AG04450 (cell line): ENCODE results near the gene CD163. TPM values are rescaled to one million over a fixed set of nuclear protein-coding genes. Genes with fewer than 3 reads are reported as not detected.

Source experiments
- CTCF ChIA-PET: fragments of 300-600, 350-600 bp; formaldehyde crosslinking; extraction: SDS; loops from one replicate; lab custom pipeline; 2022; ENCODE audit warnings: antibody characterized with exemption, inconsistent platforms; lab: Charles Lee
- POLR2A ChIA-PET: fragments of 350-600 bp; formaldehyde crosslinking; extraction: SDS; loops from one replicate; lab custom pipeline; 2021; ENCODE audit warnings: antibody characterized with exemption, inconsistent platforms; lab: Yijun Ruan, JAX
- DNase-seq: peaks from one replicate; pipeline ENCODE4 v3.0.0-alpha.2; 2011; ENCODE audit warnings: low read depth, low spot score
- H3K27ac ChIP-seq: one replicate; pipeline ENCODE4 v1.5.1; 2012; ENCODE audit warnings: low read depth, low read length, control low read depth
- H3K27me3 ChIP-seq: one replicate; pipeline ENCODE4 v1.6.0; 2012; ENCODE audit warnings: low read length; ENCODE audit not compliant: control insufficient read depth, insufficient read depth
- H3K4me3 ChIP-seq: 2 replicates; pipeline ENCODE4 v1.5.1; 2011; ENCODE audit warnings: mild to moderate bottlenecking, low read depth, low read length, control low read depth
- H3K9me3 ChIP-seq: 2 replicates; pipeline ENCODE4 v1.5.1; 2012; ENCODE audit warnings: low read length; ENCODE audit not compliant: control insufficient read depth, insufficient read depth
- polyA plus RNA-seq: library from polyadenylated mRNA; depleted of rRNA; stranded (reverse); fragments of >200 nt; gene quantifications from 2 replicates; pipeline ENCODE4 v1.2.3, GENCODE V29; 2011
- TF ChIP-seq, protein P1 (sequence below): IDR thresholded peaks from 2 replicates; pipeline ENCODE4 v1.5.1; 2011; ENCODE audit warnings: low read depth, low read length, control low read depth, inconsistent platforms

Gene CD163
- polyA plus RNA-seq, 1 experiment = not detected

DNA sequence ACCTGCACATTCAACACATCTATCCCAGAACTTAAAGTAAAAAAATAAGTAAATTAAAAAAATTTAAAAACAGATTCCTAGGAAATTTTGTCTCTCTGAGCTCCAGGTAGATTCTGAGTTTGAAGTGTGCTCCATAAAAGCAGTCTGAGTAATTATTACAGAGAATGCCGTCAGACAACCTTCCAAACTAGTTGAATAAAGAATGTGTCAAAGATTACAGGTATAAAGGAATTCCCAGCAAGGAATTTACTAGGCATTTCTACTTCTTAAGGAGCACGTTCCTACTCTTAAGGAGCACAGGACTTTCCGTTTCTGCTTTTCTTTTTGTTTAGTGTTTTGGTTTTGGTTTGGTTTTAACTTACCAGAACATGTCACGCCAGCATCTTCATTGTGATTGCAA is 7.1 kb downstream of the CD163 start:
- DNase-seq = no peak
- no peak overlapping the region for H3K4me3 ChIP-seq
- ChIA-PET POLR2A (no interaction called here), CTCF (no interaction called here)
- H3K9me3 ChIP-seq = no peaks in the 10 kb centered on the region
- TF ChIP-seq, protein P1, sequence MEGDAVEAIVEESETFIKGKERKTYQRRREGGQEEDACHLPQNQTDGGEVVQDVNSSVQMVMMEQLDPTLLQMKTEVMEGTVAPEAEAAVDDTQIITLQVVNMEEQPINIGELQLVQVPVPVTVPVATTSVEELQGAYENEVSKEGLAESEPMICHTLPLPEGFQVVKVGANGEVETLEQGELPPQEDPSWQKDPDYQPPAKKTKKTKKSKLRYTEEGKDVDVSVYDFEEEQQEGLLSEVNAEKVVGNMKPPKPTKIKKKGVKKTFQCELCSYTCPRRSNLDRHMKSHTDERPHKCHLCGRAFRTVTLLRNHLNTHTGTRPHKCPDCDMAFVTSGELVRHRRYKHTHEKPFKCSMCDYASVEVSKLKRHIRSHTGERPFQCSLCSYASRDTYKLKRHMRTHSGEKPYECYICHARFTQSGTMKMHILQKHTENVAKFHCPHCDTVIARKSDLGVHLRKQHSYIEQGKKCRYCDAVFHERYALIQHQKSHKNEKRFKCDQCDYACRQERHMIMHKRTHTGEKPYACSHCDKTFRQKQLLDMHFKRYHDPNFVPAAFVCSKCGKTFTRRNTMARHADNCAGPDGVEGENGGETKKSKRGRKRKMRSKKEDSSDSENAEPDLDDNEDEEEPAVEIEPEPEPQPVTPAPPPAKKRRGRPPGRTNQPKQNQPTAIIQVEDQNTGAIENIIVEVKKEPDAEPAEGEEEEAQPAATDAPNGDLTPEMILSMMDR = no peak
- H3K27me3 ChIP-seq = no peaks in the 10 kb centered on the region
- no peak overlapping the region for H3K27ac ChIP-seq

- TF ChIP-seq, protein P1 = no peak
- CTCF ChIA-PET = interaction anchor here (1.0 kb wide), 1 partner anchor 306 kb away, joined by 3 read pairs; no protein-coding TSS in a partner anchor
- POLR2A ChIA-PET = no interaction called here
- H3K9me3 ChIP-seq = no peaks in the 10 kb centered on the region
- no peaks in the 10 kb centered on the region for H3K27me3 ChIP-seq
- H3K27ac ChIP-seq = no peak overlapping the region
- no peak overlapping the region for H3K4me3 ChIP-seq
- DNase-seq = no peak
These were observed 8.4 kb downstream of the CD163 start for GRCh38 chr12:7495136-7495535.

DNA sequence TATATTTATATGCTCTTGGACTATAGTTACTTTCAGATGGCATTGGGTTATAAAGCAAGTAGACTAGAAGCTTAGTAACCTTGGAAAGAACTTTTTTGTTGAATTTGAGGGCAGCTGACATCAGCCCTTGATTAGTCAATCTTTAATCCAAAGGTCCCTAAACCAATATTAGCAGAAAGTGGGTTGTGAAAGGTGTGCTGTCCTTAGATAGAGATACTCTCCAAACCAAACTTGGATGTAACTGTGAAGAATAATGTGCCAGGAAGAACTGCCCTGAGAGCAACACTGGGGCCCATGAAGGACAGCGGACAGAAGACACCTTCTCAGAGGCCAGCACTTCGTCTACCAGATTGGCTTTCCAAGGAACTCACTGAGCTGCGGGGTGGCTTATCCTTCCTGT is 10.6 kb downstream of the CD163 start:
- TF ChIP-seq, protein P1 = no peak
- H3K27me3 ChIP-seq = no peaks in the 10 kb centered on the region
- H3K4me3 ChIP-seq = no peak overlapping the region
- CTCF ChIA-PET = no interaction called here
- H3K27ac ChIP-seq = no peak overlapping the region
- POLR2A ChIA-PET = no interaction called here
- no peak for DNase-seq
- no peaks in the 10 kb centered on the region for H3K9me3 ChIP-seq

GRCh38 chr12:7486512-7486911 is 17.1 kb downstream of the CD163 start:
- Histone ChIP-seq H3K27ac (no peak overlapping the region), H3K27me3 (no peaks in the 10 kb centered on the region), H3K9me3 (no peaks in the 10 kb centered on the region), H3K4me3 (no peak overlapping the region)
- no peak for DNase-seq
- POLR2A ChIA-PET = no interaction called here
- TF ChIP-seq, protein P1 = no peak
- CTCF ChIA-PET = no interaction called here

DNA sequence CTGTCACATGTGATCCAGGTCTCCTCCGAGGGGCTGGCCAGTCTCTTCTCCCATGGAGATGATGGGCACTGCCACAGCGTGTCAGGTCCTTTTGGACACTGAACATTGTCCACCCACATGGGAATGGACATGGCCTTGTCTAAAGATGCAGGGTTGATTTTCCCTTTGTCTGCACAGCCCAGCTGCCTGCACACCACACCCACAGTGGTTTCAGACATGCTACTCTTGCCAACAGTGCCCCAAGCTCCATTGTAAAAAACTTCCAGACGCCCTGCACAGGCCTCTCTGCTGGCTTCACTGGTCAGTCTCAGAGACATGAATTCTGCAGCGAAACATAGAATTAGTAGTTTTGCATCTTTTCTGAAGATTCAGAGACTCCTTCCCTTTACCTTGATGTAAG is 18.5 kb downstream of the CD163 start:
- Histone ChIP-seq H3K9me3 (no peaks in the 10 kb centered on the region), H3K27ac (no peak overlapping the region), H3K27me3 (no peaks in the 10 kb centered on the region), H3K4me3 (no peak overlapping the region)
- CTCF ChIA-PET = interaction anchor here (0.6 kb wide), 1 partner anchor 24 kb away, joined by 3 read pairs; no protein-coding TSS in a partner anchor
- TF ChIP-seq, protein P1 = no peak
- POLR2A ChIA-PET = no interaction called here
- DNase-seq = no peak
